Upper lobe of left lung (tissue), 6 donors: ENCODE data around the gene TMEM116. TPM values are rescaled to one million over a fixed set of nuclear protein-coding genes. Genes with fewer than 3 reads are reported as not detected.

ENCODE experiments used
- ATAC-seq, 2 donors: fragments of 200-7000 bp; cut with Tn5 transposase; one replicate each; pipeline ENCODE4 v1.9.1; 2022; ENCODE audit warnings: mild to moderate bottlenecking in 2 of 2, moderate library complexity in 2 of 2; ENCODE audit not compliant: low FRiP score in 2 of 2
- DNase-seq, 2 donors: peaks; one replicate each; pipeline ENCODE4 v3.0.0-alpha.2; 2019 to 2020
- H3K27ac ChIP-seq, 4 donors: fragments of 200-600 bp; sonication (generic); one replicate each; pipeline ENCODE4 v1.5.1; 2016 to 2019
- H3K27me3 ChIP-seq, 4 donors: fragments of 200-600 bp; sonication (generic); one replicate each; pipeline ENCODE4 v1.5.1; 2017 to 2019
- H3K36me3 ChIP-seq, 4 donors: fragments of 200-600 bp; sonication (generic); one replicate each; pipeline ENCODE4 v1.5.1; 2016 to 2019
- H3K4me1 ChIP-seq, 4 donors: fragments of 200-600 bp; sonication (generic); one replicate each; pipeline ENCODE4 v1.5.1; 2018 to 2019
- H3K4me3 ChIP-seq, 4 donors: fragments of 200-600 bp; sonication (generic); one replicate each; pipeline ENCODE4 v1.5.1; 2017 to 2019; ENCODE audit warnings: mild to moderate bottlenecking in 2 of 4, moderate library complexity in 1 of 4
- H3K9me3 ChIP-seq, 4 donors: fragments of 200-600 bp; sonication (generic); one replicate each; pipeline ENCODE4 v1.5.1; 2018 to 2019
- CTCF ChIP-seq, 6 experiments: fragments of 450-650 bp in 4 of 6; fragments of 200-600 bp in 2 of 6; sonication (generic) in 2 of 6; IDR thresholded peaks; one replicate each; pipeline ENCODE4 v1.5.1; 2016 to 2019; ENCODE audit warnings: antibody characterized with exemption in 6 of 6
- EP300 ChIP-seq, 4 donors: sonication (generic); formaldehyde crosslinking; IDR thresholded peaks; one replicate each; pipeline ENCODE4 v1.5.1; 2017; ENCODE audit warnings: antibody characterized with exemption in 4 of 4, control low read depth in 2 of 4
- POLR2A ChIP-seq, 4 donors: fragments of 450-650 bp; IDR thresholded peaks; one replicate each; pipeline ENCODE4 v1.5.1; 2016 to 2017; ENCODE audit warnings: antibody characterized with exemption in 4 of 4, mild to moderate bottlenecking in 2 of 4
- POLR2AphosphoS5 ChIP-seq, 2 donors: sonication (generic); formaldehyde crosslinking; IDR thresholded peaks; one replicate each; pipeline ENCODE4 v1.5.1; 2017; ENCODE audit warnings: antibody characterized with exemption in 2 of 2
- WGBS, 2 donors: methylation state at CpG; one replicate each; pipeline ENCODE4 v1.1.5; 2017 to 2018; 5-methylcytosine and 5-hydroxymethylcytosine counted together
- total RNA-seq, 6 donors: library from RNA; depleted of rRNA in 4 of 6; stranded (reverse); fragments of >200 nt in 4 of 6; gene quantifications; one replicate each; pipeline versions ENCODE4 v1.1.0 to v1.2.1, GENCODE V29; 2016 to 2021
- donor health status: DM: no; HTN: no; CAD: no; lungs with moderate emphysema.
- donor health status: DM: no; HTN: yes; CAD: no; lungs with severe emphysema.

Gene TMEM116
- total RNA-seq, 6 donors from 2014 or later, result 14.8 to 41.9 (median 21.2) TPM

- ATAC-seq (no peak), DNase-seq (no peak)
- no peaks in the 10 kb centered on the region for H3K4me1 ChIP-seq
- H3K36me3 ChIP-seq, result peaks cover 0 to 3% (median 0%) of the 10 kb centered on the region in 4 donors
- H3K4me3 ChIP-seq, result no peak overlapping the region
- no peak overlapping the region for H3K27ac ChIP-seq
- no peaks in the 10 kb centered on the region for H3K9me3 ChIP-seq
- WGBS, 2 donors, result 81 to 95% methylated on average over 5 of the region's 5 CpGs
- TF ChIP-seq POLR2AphosphoS5 (IDR thresholded peaks at IDR 0.05) (no peak), EP300 (IDR thresholded peaks at IDR 0.05) (no peak), POLR2A (IDR thresholded peaks at IDR 0.05) (no peak), CTCF (IDR thresholded peaks at IDR 0.05) (no peak)
- no peaks in the 10 kb centered on the region for H3K27me3 ChIP-seq
Measured at GRCh38 chr12:111927346-111927745, 85.6 kb downstream of the TMEM116 start.

GRCh38 chr12:111926631-111927030 is 86.3 kb downstream of the TMEM116 start:
- TF ChIP-seq EP300 (IDR thresholded peaks at IDR 0.05) (no peak), POLR2AphosphoS5 (IDR thresholded peaks at IDR 0.05) (no peak), POLR2A (IDR thresholded peaks at IDR 0.05) (no peak), CTCF (IDR thresholded peaks at IDR 0.05) (no peak)

GRCh38 chr12:111925171-111925570 is 87.8 kb downstream of the TMEM116 start:
- Histone ChIP-seq H3K4me3 (no peak overlapping the region), H3K27me3 (no peaks in the 10 kb centered on the region), H3K4me1 (no peaks in the 10 kb centered on the region), H3K27ac (no peak overlapping the region), H3K36me3 (no peaks in the 10 kb centered on the region), H3K9me3 (no peaks in the 10 kb centered on the region)
- WGBS, 2 donors, result 74 to 78% methylated on average over 3 of the region's 3 CpGs
- TF ChIP-seq POLR2AphosphoS5 (IDR thresholded peaks at IDR 0.05) (no peak), EP300 (IDR thresholded peaks at IDR 0.05) (no peak), CTCF (IDR thresholded peaks at IDR 0.05) (no peak), POLR2A (IDR thresholded peaks at IDR 0.05) (no peak)
- ATAC-seq, result no peak
- DNase-seq, result no peak

More at GRCh38 chr12:111926631-111927030, 86.3 kb downstream of the TMEM116 start:
- H3K9me3 ChIP-seq, result no peaks in the 10 kb centered on the region
- H3K27ac ChIP-seq, result no peak overlapping the region
- no peak for ATAC-seq
- no peaks in the 10 kb centered on the region for H3K4me1 ChIP-seq
- DNase-seq, result no peak
- 95 to 97% methylated on average over 2 of the region's 2 CpGs for WGBS, 2 donors
- no peaks in the 10 kb centered on the region for H3K27me3 ChIP-seq
- H3K4me3 ChIP-seq, result no peak overlapping the region
- H3K36me3 ChIP-seq, result no peaks in the 10 kb centered on the region

GRCh38 chr12:111907740-111908139 is 105.2 kb downstream of the TMEM116 start:
- DNase-seq, result no peak
- ATAC-seq, result no peak
- H3K27me3 ChIP-seq, result no peaks in the 10 kb centered on the region
- H3K4me3 ChIP-seq, result no peak overlapping the region
- peaks cover 0 to 4% (median 0%) of the 10 kb centered on the region in 4 donors for H3K9me3 ChIP-seq
- peaks cover 0 to 6% (median 0%) of the 10 kb centered on the region in 4 donors for H3K36me3 ChIP-seq
- WGBS, 2 donors, result 93 to 100% methylated on average over 1 of the region's 1 CpG
- H3K4me1 ChIP-seq, result no peaks in the 10 kb centered on the region
- no peak for TF ChIP-seq POLR2A (IDR thresholded peaks at IDR 0.05)
- no peak for TF ChIP-seq EP300 (IDR thresholded peaks at IDR 0.05)
- TF ChIP-seq POLR2AphosphoS5 (IDR thresholded peaks at IDR 0.05), result no peak
- TF ChIP-seq CTCF (IDR thresholded peaks at IDR 0.05), result no peak
- no peak overlapping the region for H3K27ac ChIP-seq

- no peak for ATAC-seq
- 94 to 100% methylated on average over 3 of the region's 3 CpGs for WGBS, 2 donors
Measured at GRCh38 chr12:111905502-111905901, 107.5 kb downstream of the TMEM116 start.

More at GRCh38 chr12:111905502-111905901, 107.5 kb downstream of the TMEM116 start:
- H3K4me1 ChIP-seq, result no peaks in the 10 kb centered on the region
- H3K27ac ChIP-seq, result no peak overlapping the region
- H3K36me3 ChIP-seq, result peaks cover 0 to 6% (median 0%) of the 10 kb centered on the region in 4 donors
- no peak for DNase-seq
- no peak for TF ChIP-seq POLR2A (IDR thresholded peaks at IDR 0.05)
- TF ChIP-seq POLR2AphosphoS5 (IDR thresholded peaks at IDR 0.05), result no peak
- TF ChIP-seq EP300 (IDR thresholded peaks at IDR 0.05), result no peak
- no peak for TF ChIP-seq CTCF (IDR thresholded peaks at IDR 0.05)
- H3K9me3 ChIP-seq, result peaks cover 0 to 4% (median 0%) of the 10 kb centered on the region in 4 donors
- H3K27me3 ChIP-seq, result no peaks in the 10 kb centered on the region
- no peak overlapping the region for H3K4me3 ChIP-seq
